Nephron progenitor cell (in vitro differentiated cells): Measurements from ENCODE around the gene TTI1.
"Not testable (repeated sequence)": the region's sequence is repeated elsewhere in the genome, so short reads cannot be mapped to it uniquely, and the experiment has no call there.

Source experiments
- DNase-seq: peaks from one replicate; pipeline ENCODE4 v3.0.0; 2021
- H3K27ac Mint-ChIP-seq: 2 replicates; pipeline ENCODE4 v1.8.0; 2021; ENCODE audit warnings: mild to moderate bottlenecking, moderate library complexity, mixed read lengths
- H3K27me3 Mint-ChIP-seq: 2 replicates; pipeline ENCODE4 v1.8.0; 2021; ENCODE audit warnings: mild to moderate bottlenecking, low read depth, mixed read lengths; ENCODE audit not compliant: poor library complexity
- H3K36me3 Mint-ChIP-seq: 2 replicates; pipeline ENCODE4 v1.8.0; 2021; ENCODE audit warnings: low read depth, mixed read lengths
- H3K4me1 Mint-ChIP-seq: 2 replicates; pipeline ENCODE4 v1.8.0; 2021; ENCODE audit warnings: mixed read lengths
- H3K4me3 Mint-ChIP-seq: 2 replicates; pipeline ENCODE4 v1.8.0; 2021; ENCODE audit warnings: mild to moderate bottlenecking, moderate library complexity, mixed read lengths
- H3K9me3 Mint-ChIP-seq: 2 replicates; pipeline ENCODE4 v1.8.0; 2021; ENCODE audit warnings: mild to moderate bottlenecking, moderate library complexity, mixed read lengths
- TF ChIP-seq, protein P1 (sequence below): fragments of 200-600 bp; sonication (generic); IDR thresholded peaks from 2 replicates; pipeline ENCODE4 v1.5.0; 2021; ENCODE audit warnings: antibody characterized with exemption

The TTI1 gene

DNA sequence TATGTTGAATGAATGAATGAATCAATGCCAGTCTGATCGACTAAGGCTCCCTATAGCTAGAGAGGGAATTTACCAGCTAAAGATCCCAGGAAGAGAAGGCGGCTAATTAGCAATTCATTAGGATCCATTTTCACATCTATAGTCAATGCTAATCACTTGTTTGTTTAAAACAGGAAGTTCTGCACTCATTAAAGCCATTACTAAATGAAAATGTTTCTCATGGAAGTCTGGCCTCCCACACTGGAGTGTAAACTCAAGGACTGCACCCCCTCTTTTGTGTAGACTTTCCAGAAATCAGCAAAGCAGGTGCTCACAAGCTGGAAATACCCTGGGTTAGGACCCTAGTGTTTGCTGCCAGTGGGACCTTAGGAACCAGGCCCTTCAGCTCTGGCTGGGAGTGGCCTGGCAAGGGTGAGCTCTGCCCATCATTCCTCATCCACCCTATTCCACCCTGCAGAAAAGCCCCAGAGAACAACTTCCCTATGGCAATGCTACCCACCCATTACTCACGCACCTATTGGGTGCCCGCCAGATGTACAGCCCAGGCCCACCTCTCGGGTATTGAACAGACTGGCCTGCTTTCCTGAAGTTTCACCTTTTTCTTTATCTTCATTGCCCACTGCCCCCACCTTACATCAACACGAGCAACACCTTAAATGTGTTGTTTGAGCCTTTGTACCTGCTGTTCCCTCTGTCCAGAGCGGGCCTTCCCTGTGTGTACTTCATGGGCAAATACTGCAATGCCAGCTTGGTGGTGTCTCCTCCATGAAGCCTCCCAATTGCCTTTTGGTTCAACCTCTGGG, 60.8 kb downstream of the TTI1 start:
- TF ChIP-seq, protein P1, sequence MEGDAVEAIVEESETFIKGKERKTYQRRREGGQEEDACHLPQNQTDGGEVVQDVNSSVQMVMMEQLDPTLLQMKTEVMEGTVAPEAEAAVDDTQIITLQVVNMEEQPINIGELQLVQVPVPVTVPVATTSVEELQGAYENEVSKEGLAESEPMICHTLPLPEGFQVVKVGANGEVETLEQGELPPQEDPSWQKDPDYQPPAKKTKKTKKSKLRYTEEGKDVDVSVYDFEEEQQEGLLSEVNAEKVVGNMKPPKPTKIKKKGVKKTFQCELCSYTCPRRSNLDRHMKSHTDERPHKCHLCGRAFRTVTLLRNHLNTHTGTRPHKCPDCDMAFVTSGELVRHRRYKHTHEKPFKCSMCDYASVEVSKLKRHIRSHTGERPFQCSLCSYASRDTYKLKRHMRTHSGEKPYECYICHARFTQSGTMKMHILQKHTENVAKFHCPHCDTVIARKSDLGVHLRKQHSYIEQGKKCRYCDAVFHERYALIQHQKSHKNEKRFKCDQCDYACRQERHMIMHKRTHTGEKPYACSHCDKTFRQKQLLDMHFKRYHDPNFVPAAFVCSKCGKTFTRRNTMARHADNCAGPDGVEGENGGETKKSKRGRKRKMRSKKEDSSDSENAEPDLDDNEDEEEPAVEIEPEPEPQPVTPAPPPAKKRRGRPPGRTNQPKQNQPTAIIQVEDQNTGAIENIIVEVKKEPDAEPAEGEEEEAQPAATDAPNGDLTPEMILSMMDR, result no peak
- H3K4me1 Mint-ChIP-seq, result peaks cover 20% of the 10 kb centered on the region
- H3K4me3 Mint-ChIP-seq, result no peak overlapping the region
- peaks cover 16% of the 10 kb centered on the region for H3K9me3 Mint-ChIP-seq
- no peak overlapping the region for H3K27ac Mint-ChIP-seq
- peaks cover 28% of the 10 kb centered on the region for H3K27me3 Mint-ChIP-seq
- peaks cover 13% of the 10 kb centered on the region for H3K36me3 Mint-ChIP-seq
- no peak for DNase-seq

DNA sequence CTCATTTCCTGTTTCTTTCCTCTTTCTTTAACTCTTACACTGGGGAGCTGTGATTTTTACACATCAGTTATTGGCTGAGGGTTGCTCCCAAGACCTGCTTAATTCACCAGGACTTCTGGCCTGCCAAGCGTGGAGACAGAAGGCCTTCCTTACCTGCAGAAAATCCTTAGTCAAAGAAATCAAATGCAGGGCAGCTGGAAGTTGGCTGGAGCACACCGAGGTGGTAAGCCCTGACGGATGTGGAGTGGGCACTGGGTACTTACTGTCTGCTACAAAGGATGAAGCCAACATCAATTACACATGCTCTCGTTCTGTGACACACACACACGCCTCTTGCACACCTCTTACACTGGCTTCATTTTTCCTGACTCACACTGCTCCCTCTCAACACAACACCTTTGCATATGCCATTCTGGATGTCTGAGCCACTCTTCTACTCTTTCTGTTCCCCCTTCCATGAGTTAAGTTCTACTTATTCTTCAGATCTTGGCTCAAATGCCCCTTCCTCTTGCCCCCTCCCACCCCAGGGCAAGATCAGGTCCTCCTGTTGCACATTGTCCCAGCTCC, 61.6 kb downstream of the TTI1 start:
- TF ChIP-seq, protein P1, result no peak
- no peak for DNase-seq
- H3K36me3 Mint-ChIP-seq, result peaks cover 13% of the 10 kb centered on the region
- peaks cover 21% of the 10 kb centered on the region for H3K27me3 Mint-ChIP-seq
- no peak overlapping the region for H3K4me3 Mint-ChIP-seq
- no peak overlapping the region for H3K27ac Mint-ChIP-seq
- H3K9me3 Mint-ChIP-seq, result peaks cover 24% of the 10 kb centered on the region
- H3K4me1 Mint-ChIP-seq, result peaks cover 12% of the 10 kb centered on the region

- no peak overlapping the region for H3K27ac Mint-ChIP-seq
These were observed 62.4 kb downstream of the TTI1 start for GRCh38 chr20:37970856-37971245.

DNA sequence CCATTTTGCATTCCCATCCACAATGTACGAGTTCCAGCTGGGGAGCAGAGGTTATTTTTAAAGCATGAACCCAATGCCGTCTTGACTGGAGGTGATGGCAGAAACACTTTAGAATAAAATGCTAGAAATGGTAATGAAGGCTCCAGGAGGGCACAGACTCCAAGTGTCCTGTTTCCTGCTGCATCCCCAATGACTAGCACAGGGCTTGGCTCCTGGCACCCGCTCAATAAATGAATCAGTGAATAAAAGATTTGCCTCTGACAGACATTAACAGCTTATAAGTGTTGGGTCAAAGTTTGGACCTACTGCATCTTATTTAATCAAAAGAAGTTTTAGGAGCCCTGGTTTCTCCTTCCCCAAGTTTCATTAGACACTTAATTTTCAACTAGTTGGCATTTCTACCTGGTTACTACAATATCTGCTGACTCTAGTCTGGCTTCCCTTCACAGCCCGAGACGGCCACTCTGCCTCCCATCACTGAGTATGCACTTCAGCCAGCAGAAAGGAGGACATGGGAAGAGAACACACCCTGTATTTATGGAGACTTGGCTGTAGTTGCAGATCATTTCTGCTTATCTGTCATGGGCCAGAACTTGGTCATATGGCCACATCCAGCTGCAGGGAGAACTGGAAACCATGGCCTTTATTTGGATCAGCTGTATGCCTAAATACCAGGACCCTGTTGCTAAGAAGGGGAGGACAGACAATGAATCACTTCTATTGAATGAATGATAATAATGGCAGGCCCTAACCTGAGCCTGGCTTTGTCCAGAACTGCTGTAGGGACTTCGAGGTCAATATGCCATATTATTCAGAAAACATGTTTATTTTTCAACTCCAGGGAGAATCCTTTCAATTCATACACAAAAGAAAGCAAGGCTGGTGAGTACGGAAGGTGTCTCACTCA, 63.1 kb downstream of the TTI1 start:
- TF ChIP-seq, protein P1, result no peak
- no peak for DNase-seq
- H3K27me3 Mint-ChIP-seq, result peaks cover 16% of the 10 kb centered on the region
- H3K27ac Mint-ChIP-seq, result no peak overlapping the region
- H3K4me3 Mint-ChIP-seq, result no peak overlapping the region
- H3K9me3 Mint-ChIP-seq, result peaks cover 31% of the 10 kb centered on the region
- H3K4me1 Mint-ChIP-seq, result peaks cover 6% of the 10 kb centered on the region
- peaks cover 13% of the 10 kb centered on the region for H3K36me3 Mint-ChIP-seq

More at GRCh38 chr20:37970856-37971245, 62.4 kb downstream of the TTI1 start:
- H3K4me3 Mint-ChIP-seq, result no peak overlapping the region
- peaks cover 6% of the 10 kb centered on the region for H3K4me1 Mint-ChIP-seq
- peaks cover 30% of the 10 kb centered on the region for H3K9me3 Mint-ChIP-seq
- TF ChIP-seq, protein P1, result no peak
- no peak for DNase-seq
- peaks cover 18% of the 10 kb centered on the region for H3K27me3 Mint-ChIP-seq
- H3K36me3 Mint-ChIP-seq, result peaks cover 13% of the 10 kb centered on the region

- Mint-ChIP-seq H3K9me3 (peaks cover 39% of the 10 kb centered on the region), H3K4me3 (no peak overlapping the region), H3K27ac (no peak overlapping the region), H3K4me1 (peaks cover 6% of the 10 kb centered on the region), H3K27me3 (peaks cover 22% of the 10 kb centered on the region), H3K36me3 (peaks cover 13% of the 10 kb centered on the region)
- TF ChIP-seq, protein P1, result no peak
- no peak for DNase-seq
These were observed 64.3 kb downstream of the TTI1 start for GRCh38 chr20:37968841-37969401.

- H3K36me3 Mint-ChIP-seq, H3K4me1 Mint-ChIP-seq, H3K4me3 Mint-ChIP-seq, H3K27ac Mint-ChIP-seq, DNase-seq: not testable (repeated sequence)
- H3K9me3 Mint-ChIP-seq, result peaks cover 38% of the 10 kb centered on the region
- peaks cover 19% of the 10 kb centered on the region for H3K27me3 Mint-ChIP-seq
These were observed 69.8 kb downstream of the TTI1 start for GRCh38 chr20:37963483-37963882.
